H9 (cell line): ENCODE data around the gene TSPAN5. TPM values are rescaled to one million over a fixed set of nuclear protein-coding genes. Genes with fewer than 3 reads are reported as not detected.

Experiments used
- DNase-seq: peaks from one replicate; pipeline ENCODE4 v3.0.0-alpha.2; 2017
- H2AFZ ChIP-seq: one replicate; pipeline ENCODE4 v1.6.1; 2013; ENCODE audit warnings: mild to moderate bottlenecking, low read length, control low read depth, moderate library complexity
- H2AK5ac ChIP-seq: 2 replicates; pipeline ENCODE4 v1.6.1; 2013; ENCODE audit warnings: low read length, control low read depth, mixed read lengths; ENCODE audit not compliant: insufficient read length
- H2BK120ac ChIP-seq: one replicate; pipeline ENCODE4 v1.6.1; 2013; ENCODE audit warnings: low read depth, mild to moderate bottlenecking, low read length, control low read depth, inconsistent platforms; ENCODE audit not compliant: poor library complexity, severe bottlenecking
- H2BK12ac ChIP-seq: 2 replicates; pipeline ENCODE4 v1.6.1; 2013; ENCODE audit warnings: low read length, control low read depth, mixed read lengths, low read depth; ENCODE audit not compliant: insufficient read length
- H2BK15ac ChIP-seq: 2 replicates; pipeline ENCODE4 v1.6.1; 2013; ENCODE audit warnings: low read depth, low read length, control low read depth
- H2BK20ac ChIP-seq: one replicate; pipeline ENCODE4 v1.6.1; 2013; ENCODE audit warnings: low read depth, mild to moderate bottlenecking, low read length, control low read depth, inconsistent platforms; ENCODE audit not compliant: poor library complexity, severe bottlenecking
- H2BK5ac ChIP-seq: 2 replicates; pipeline ENCODE4 v1.6.1; 2013; ENCODE audit warnings: low read length, control low read depth, mixed read lengths; ENCODE audit not compliant: insufficient read length
- H3K14ac ChIP-seq: 2 replicates; pipeline ENCODE4 v1.6.1; 2013; ENCODE audit warnings: low read length, control low read depth; ENCODE audit not compliant: insufficient read depth
- H3K18ac ChIP-seq: 2 replicates; pipeline ENCODE4 v1.6.1; 2013; ENCODE audit warnings: low read depth, mild to moderate bottlenecking, mixed read lengths, low read length, control low read depth; ENCODE audit not compliant: insufficient read length
- H3K23ac ChIP-seq: 2 replicates; pipeline ENCODE4 v1.6.1; 2013; ENCODE audit warnings: low read length, control low read depth, mixed read lengths, low read depth; ENCODE audit not compliant: insufficient read length
- H3K23me2 ChIP-seq: 2 replicates; pipeline ENCODE4 v1.6.1; 2013; ENCODE audit warnings: low read depth, mild to moderate bottlenecking, mixed read lengths, low read length, control low read depth; ENCODE audit not compliant: insufficient read length, poor library complexity, severe bottlenecking
- H3K27ac ChIP-seq: 2 replicates; pipeline ENCODE4 v1.5.1; 2013; ENCODE audit warnings: low read length, control low read depth, mixed read lengths, low read depth; ENCODE audit not compliant: insufficient read length
- H3K27me3 ChIP-seq: 2 replicates; pipeline ENCODE4 v1.6.1; 2013; ENCODE audit warnings: low read length, control low read depth, inconsistent platforms; ENCODE audit not compliant: insufficient read depth
- H3K4ac ChIP-seq: 2 replicates; pipeline ENCODE4 v1.6.1; 2013; ENCODE audit warnings: low read depth, mild to moderate bottlenecking, control low read depth, inconsistent platforms, low read length, moderate library complexity
- H3K4me1 ChIP-seq: 2 replicates; pipeline ENCODE4 v1.6.1; 2013; ENCODE audit warnings: low read length, control low read depth, inconsistent platforms; ENCODE audit not compliant: insufficient read depth
- H3K4me2 ChIP-seq: 2 replicates; pipeline ENCODE4 v1.6.1; 2013; ENCODE audit warnings: low read length, control low read depth, mixed read lengths; ENCODE audit not compliant: insufficient read length, insufficient read depth
- H3K56ac ChIP-seq: 2 replicates; pipeline ENCODE4 v1.6.1; 2013; ENCODE audit warnings: low read depth, mild to moderate bottlenecking, mixed read lengths, low read length, control low read depth; ENCODE audit not compliant: insufficient read length
- H3K79me1 ChIP-seq: 2 replicates; pipeline ENCODE4 v1.6.1; 2013; ENCODE audit warnings: low read depth, mild to moderate bottlenecking, moderate library complexity, low read length, control low read depth, inconsistent platforms; ENCODE audit not compliant: insufficient read depth, poor library complexity, severe bottlenecking
- H3K79me2 ChIP-seq: 2 replicates; pipeline ENCODE4 v1.6.1; 2013; ENCODE audit warnings: low read length, control low read depth, inconsistent platforms; ENCODE audit not compliant: insufficient read depth
- H3K9ac ChIP-seq: 2 replicates; pipeline ENCODE4 v1.6.1; 2013; ENCODE audit warnings: low read length, control low read depth, mixed read lengths; ENCODE audit not compliant: insufficient read length; ENCODE audit errors: extremely low read depth
- H3K9me3 ChIP-seq: one replicate; pipeline ENCODE4 v1.6.1; 2013; ENCODE audit warnings: low read depth, low read length, inconsistent platforms; ENCODE audit not compliant: control insufficient read depth
- H3T11ph ChIP-seq: one replicate; pipeline ENCODE4 v1.6.1; 2013; ENCODE audit warnings: mild to moderate bottlenecking, low read length, control low read depth, inconsistent platforms
- H4K20me1 ChIP-seq: one replicate; pipeline ENCODE4 v1.6.1; 2013; ENCODE audit not compliant: control insufficient read depth, insufficient read length, insufficient read depth
- H4K5ac ChIP-seq: 2 replicates; pipeline ENCODE4 v1.6.1; 2013; ENCODE audit warnings: low read depth, mild to moderate bottlenecking, mixed read lengths, low read length, control low read depth; ENCODE audit not compliant: insufficient read length
- H4K8ac ChIP-seq: replicated peaks from 2 replicates; pipeline ENCODE4 v1.6.1; 2013; ENCODE audit warnings: low read length, control low read depth, mixed read lengths, low read depth; ENCODE audit not compliant: insufficient read length
- H4K91ac ChIP-seq: 2 replicates; pipeline ENCODE4 v1.6.1; 2013; ENCODE audit warnings: low read depth, mild to moderate bottlenecking, moderate library complexity, mixed read lengths, low read length, control low read depth; ENCODE audit not compliant: insufficient read length
- H3K27ac Mint-ChIP-seq, 3 experiments: 2 replicates in 2 of 3; 3 replicates in 1 of 3; pipeline ENCODE4 v1.8.0; 2020 to 2021; ENCODE audit warnings: mixed read lengths in 3 of 3, mild to moderate bottlenecking in 1 of 3, moderate library complexity in 1 of 3
- H3K27me3 Mint-ChIP-seq: 2 replicates; pipeline ENCODE4 v1.8.0; 2021; ENCODE audit warnings: low read depth, mild to moderate bottlenecking, moderate library complexity, mixed read lengths
- H3K36me3 Mint-ChIP-seq, 3 experiments: 2 replicates in 2 of 3; 3 replicates in 1 of 3; pipeline ENCODE4 v1.8.0; 2020 to 2021; ENCODE audit warnings: low read depth in 3 of 3, mixed read lengths in 3 of 3; ENCODE audit not compliant: insufficient read depth in 1 of 3
- H3K4me1 Mint-ChIP-seq, 2 experiments: 2 replicates each; pipeline ENCODE4 v1.8.0; 2020; ENCODE audit warnings: mixed read lengths in 2 of 2
- H3K4me3 Mint-ChIP-seq, 2 experiments: 2 replicates in 1 of 2; 3 replicates in 1 of 2; pipeline ENCODE4 v1.8.0; 2020 to 2021; ENCODE audit warnings: mild to moderate bottlenecking in 2 of 2, mixed read lengths in 2 of 2, moderate library complexity in 1 of 2
- H3K9me3 Mint-ChIP-seq, 2 experiments: 2 replicates in 1 of 2; 3 replicates in 1 of 2; pipeline ENCODE4 v1.8.0; 2020; ENCODE audit warnings: mild to moderate bottlenecking in 2 of 2, mixed read lengths in 2 of 2, moderate library complexity in 1 of 2
- CTCF ChIP-seq: fragments of 200-600 bp; sonication (generic); conservative IDR thresholded peaks from 3 replicates; pipeline ENCODE4 v1.8.0; 2021; ENCODE audit warnings: antibody characterized with exemption, mild to moderate bottlenecking
- WGBS: extraction: QIAGEN DNeasy Blood & Tissue Kit; methylation state at CpG from one replicate; pipeline ENCODE4 v1.1.7; 2013; ENCODE audit warnings: missing lambda C conversion rate, low lambda C conversion rate, mixed read lengths; ENCODE audit not compliant: insufficient read length; ENCODE audit errors: extremely low coverage; 5-methylcytosine and 5-hydroxymethylcytosine counted together
- total RNA-seq: library from RNA; stranded (reverse); gene quantifications from 2 replicates; pipeline ENCODE4 v1.2.1, GENCODE V29; 2021

Gene TSPAN5
- total RNA-seq, 1 experiment from 2014 or later: 7.0 TPM

- H4K8ac ChIP-seq: no peak overlapping the region
- H2BK120ac ChIP-seq: no peak overlapping the region
- no CpG with 5 or more reads among the region's 3 CpGs for WGBS
- H2BK12ac ChIP-seq: no peak overlapping the region
- no peak overlapping the region for H3K14ac ChIP-seq
- Mint-ChIP-seq H3K4me1 (peaks cover 47 to 51% of the 10 kb centered on the region in 2 experiments), H3K9me3 (peaks cover 13 to 16% of the 10 kb centered on the region in 2 experiments), H3K27ac (no peak overlapping the region), H3K27me3 (no peaks in the 10 kb centered on the region), H3K4me3 (no peak overlapping the region), H3K36me3 (peaks cover 9 to 19% (median 13%) of the 10 kb centered on the region in 3 experiments)
- H3K23ac ChIP-seq: no peak overlapping the region
- H3K4me2 ChIP-seq: no peak overlapping the region
- H3K23me2 ChIP-seq: no peaks in the 10 kb centered on the region
- no peak for TF ChIP-seq CTCF
- no peak overlapping the region for H2BK20ac ChIP-seq
- H2AFZ ChIP-seq: no peak overlapping the region
- H3K9me3 ChIP-seq: no peaks in the 10 kb centered on the region
- H3K4ac ChIP-seq: no peak overlapping the region
- no peak overlapping the region for H4K5ac ChIP-seq
- no peaks in the 10 kb centered on the region for H3K27me3 ChIP-seq
- DNase-seq: no peak
- no peak overlapping the region for H3T11ph ChIP-seq
- no peak overlapping the region for H3K56ac ChIP-seq
- no peak overlapping the region for H3K27ac ChIP-seq
- no peak overlapping the region for H2BK5ac ChIP-seq
- H3K4me1 ChIP-seq: peaks cover 15% of the 10 kb centered on the region
- H3K18ac ChIP-seq: no peak overlapping the region
- no peaks in the 10 kb centered on the region for H3K79me2 ChIP-seq
- no peak overlapping the region for H2AK5ac ChIP-seq
- no peaks in the 10 kb centered on the region for H4K20me1 ChIP-seq
- H3K9ac ChIP-seq: no peak overlapping the region
- H2BK15ac ChIP-seq: no peak overlapping the region
- no peaks in the 10 kb centered on the region for H3K79me1 ChIP-seq
- H4K91ac ChIP-seq: no peak overlapping the region
These were observed 53.2 kb downstream of the TSPAN5 start for GRCh38 chr4:98605216-98605615.
